Hepatocyte (in vitro differentiated cells): ENCODE measurements around the gene SAPCD2.

Source experiments
- CTCF ChIP-seq: fragments of 200-600 bp; sonication (generic); IDR thresholded peaks from 2 replicates; pipeline ENCODE4 v1.5.1; 2016; ENCODE audit warnings: antibody characterized with exemption, mild to moderate bottlenecking; ENCODE audit not compliant: poor library complexity
- EZH2 ChIP-seq: fragments of 200-600 bp; sonication (generic); IDR thresholded peaks from 2 replicates; pipeline ENCODE4 v1.6.1; 2016; ENCODE audit warnings: antibody characterized with exemption, mild to moderate bottlenecking, borderline replicate concordance
- EZH2phosphoT487 ChIP-seq: fragments of 200-600 bp; sonication (generic); IDR thresholded peaks from one replicate; pipeline ENCODE4 v1.6.1; 2018; ENCODE audit warnings: antibody characterized with exemption, mild to moderate bottlenecking, low read depth, moderate library complexity; ENCODE audit not compliant: unreplicated experiment, severe bottlenecking

DNA sequence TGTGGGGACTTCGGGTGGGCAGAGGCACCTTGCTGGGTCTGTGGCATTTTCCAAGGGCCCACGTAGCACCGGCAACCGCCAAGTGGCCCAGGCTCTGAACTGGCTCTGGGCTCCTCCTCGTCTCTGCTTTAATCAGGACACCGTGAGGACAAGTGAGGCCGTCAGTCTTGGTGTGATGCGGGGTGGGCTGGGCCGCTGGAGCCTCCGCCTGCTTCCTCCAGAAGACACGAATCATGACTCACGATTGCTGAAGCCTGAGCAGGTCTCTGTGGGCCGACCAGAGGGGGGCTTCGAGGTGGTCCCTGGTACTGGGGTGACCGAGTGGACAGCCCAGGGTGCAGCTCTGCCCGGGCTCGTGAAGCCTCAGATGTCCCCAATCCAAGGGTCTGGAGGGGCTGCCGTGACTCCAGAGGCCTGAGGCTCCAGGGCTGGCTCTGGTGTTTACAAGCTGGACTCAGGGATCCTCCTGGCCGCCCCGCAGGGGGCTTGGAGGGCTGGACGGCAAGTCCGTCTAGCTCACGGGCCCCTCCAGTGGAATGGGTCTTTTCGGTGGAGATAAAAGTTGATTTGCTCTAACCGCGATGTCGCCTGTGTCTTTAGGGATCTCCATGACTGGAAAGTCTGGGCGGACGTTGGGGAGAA is 38.4 kb upstream of the SAPCD2 start:
- no peak for TF ChIP-seq CTCF
- TF ChIP-seq EZH2phosphoT487 = no peak
- TF ChIP-seq EZH2 = no peak
